Stimulated activated CD8-positive, alpha-beta memory T cell treated with anti-CD3 and anti-CD28 coated beads, Interleukin-7, amount 100 ng/mL, for 48 hours (primary cell): ENCODE data around the gene SIGLEC10.
A peak's percentile ranks its signal among the peaks of the same experiment; 100 is the strongest.

Source experiments
- DNase-seq, 2 donors: peaks; one replicate each; pipeline ENCODE4 v3.0.0-alpha.2; 2020; ENCODE audit warnings: low read depth in 1 of 2; ENCODE audit errors: extremely low read depth in 1 of 2

Gene SIGLEC10

DNA sequence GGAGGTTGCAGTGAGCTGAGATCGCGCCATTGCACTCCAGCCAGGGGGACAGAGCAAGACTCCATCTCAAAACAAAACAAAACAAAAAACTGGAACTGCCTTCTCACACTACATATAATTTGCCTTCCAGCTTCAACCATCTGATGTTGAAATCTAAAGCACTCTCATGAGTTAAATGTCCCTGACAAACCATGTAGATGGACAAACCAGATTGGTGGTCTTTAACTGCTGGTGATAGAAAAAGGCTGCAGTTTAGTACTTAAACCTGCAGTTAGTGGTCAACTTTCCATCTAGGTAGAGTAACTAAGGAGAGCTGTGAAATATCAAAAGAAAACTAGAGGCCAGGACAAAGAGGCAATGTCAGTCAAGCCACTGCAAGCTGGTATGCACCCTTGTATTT, 21.3 kb downstream of the SIGLEC10 start:
- DNase-seq = no peak

DNA sequence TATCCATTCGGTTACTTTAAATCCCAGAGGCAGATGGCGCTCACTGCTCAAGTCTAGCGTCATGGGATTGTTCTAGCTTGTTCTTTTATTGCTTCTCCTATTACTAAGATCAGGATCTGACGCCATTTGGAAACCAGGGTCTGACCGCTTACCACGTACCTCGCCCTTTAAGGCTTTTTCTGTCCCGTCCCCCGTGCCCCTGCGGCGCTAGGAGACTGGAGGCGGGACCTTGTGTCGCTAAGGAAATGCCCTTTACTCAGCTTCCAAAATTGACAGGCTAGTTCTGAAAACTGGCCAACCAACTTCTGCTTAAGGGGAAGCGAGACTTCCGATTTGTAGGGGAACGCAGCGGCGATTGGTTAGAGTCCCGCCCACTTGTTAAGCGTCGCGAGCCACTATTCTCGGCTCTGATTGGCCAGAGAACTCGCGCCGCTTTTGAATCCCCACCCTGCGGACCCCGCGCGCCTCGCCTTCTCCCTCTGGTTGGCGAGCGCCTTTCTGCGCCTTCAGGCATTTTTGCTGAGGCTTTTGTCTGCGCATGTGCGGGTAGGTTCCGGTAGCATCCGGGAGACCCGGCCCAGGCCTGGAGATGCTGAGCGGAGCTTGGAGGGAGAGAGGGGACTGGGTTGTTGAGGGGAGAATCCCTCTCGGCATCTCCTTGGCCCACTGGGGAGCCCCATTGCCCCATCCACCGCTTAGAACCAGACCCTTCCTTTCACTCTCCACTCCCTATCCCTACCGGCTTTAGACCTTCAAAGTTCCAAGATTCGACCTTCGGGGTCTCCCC, 23.2 kb downstream of the SIGLEC10 start:
- peak; percentile 91 to 98 for DNase-seq

DNA sequence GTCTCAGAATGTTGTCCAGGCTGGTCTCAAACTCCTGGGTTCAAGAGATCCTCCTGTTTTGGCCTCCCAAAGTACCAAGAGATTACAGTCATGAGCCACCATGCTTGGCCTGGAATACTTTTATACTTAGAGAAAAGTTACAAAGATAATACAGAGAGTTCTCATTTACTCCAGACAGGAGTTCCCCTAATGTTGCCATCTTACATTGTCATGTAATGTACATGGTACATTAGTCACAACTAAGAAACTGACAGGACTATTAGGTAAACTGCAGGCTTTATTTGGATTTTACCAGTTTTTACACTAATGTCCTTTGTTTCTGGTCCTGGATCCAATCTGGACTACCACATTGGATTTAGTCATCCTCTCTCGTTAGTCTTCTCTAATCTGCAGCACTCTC, 24.7 kb downstream of the SIGLEC10 start:
- DNase-seq = no peak

DNA sequence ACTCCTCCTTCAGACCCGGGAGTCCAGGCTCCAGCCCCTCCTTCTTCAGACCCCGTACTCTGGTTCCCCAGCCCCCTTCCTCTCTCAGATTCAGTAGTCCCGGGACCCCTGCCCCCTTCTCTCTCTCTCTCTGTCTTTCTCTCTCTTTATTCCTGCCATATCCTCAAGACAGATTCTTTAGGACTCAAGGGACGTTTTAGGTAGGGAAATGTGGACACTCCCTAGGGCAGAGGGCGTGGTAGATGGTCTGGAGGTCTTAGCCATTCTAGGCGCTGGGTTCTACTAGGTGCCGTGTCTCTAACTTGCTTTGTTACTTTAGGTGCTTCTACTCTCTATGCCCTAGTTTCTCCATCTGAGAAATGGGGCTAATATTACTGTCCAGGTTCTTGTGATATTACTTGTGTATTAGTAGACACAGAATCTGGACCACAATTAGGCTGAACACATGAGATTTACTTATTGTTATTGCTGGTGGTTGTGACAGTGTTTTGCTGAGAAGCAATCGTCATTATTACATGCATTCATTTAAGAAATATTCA, 26.3 kb downstream of the SIGLEC10 start:
- DNase-seq = no peak

DNA sequence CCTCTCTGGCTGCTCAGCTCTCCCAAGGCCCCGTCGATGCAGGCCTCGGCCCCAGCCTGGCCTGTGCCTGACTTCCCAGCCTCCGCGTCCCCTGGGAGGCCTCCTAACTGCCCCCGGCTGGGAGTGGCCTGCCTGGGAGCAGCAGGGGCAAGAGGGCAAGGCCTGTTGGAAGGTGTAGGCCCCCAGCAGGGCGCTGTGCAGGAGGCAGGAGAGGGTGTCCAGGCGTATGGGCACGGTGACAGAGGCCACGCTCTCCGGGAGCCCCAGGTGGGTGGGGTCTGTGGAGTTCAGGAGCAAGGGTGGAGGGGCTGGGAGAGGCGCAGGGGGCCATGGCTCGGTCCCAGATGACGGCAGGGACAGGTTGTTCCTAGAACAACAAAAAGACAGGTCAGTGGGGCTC, 28.3 kb downstream of the SIGLEC10 start:
- DNase-seq = no peak

DNA sequence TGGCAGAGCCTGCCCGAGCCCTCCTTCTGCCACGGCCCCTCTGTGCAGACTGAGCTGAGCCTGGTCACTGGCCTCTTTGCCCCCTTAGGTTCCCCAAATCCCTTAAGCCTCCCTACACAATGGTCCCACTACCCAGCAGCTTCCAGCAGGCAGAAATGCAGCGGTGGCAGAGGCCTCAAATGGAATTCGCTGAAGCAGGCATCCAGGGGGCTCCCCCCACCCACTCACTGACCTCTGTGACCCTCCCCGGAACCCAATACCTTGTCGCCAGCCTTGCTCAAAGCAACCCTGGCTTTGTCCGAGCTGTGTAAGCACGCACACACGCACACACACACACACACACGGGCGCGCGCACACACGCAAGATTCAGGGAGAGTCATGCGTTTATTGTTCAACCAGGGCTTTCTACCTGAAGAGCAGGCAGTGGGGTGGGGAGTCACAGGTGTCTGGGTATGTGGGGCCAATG, 29.5 kb downstream of the SIGLEC10 start, which contains the start of gene LIM2:
Gene LIM2, minus strand, starts transcription at position 51 of the 466 bp plus-strand sequence. CDS start 531 bp downstream, outside the sequence.
- no peak for DNase-seq

DNA sequence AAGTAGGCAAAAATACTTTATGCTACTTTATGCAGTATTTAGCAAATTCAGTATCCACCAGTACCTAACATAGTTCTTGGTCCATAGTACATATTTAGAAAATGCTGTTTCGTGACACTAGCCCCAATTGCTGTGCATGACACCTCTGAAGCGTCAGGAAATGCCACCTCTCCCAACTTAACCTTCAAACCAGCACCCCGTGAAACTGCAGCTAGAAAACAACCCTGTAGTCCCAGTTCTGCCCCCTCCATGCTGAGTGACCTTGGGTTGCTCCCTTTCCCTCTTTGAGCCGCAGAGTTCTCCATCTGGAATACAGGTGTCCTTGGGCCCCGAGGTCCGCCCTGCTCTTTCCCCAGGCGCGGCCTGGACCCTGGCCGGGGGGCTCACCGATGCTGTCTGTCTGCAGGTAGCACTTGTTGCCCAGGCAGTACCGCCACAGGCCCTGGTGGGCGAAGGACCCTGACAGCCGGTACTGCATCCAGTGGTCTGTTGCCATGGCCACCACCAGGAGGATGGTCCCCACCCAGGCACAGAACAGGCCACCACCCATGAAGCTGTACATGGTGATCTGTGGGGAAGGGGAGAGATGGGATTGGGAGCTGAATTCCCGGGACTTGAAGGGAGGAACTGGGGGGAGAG, 30.4 kb downstream of the SIGLEC10 start:
- no peak for DNase-seq

DNA sequence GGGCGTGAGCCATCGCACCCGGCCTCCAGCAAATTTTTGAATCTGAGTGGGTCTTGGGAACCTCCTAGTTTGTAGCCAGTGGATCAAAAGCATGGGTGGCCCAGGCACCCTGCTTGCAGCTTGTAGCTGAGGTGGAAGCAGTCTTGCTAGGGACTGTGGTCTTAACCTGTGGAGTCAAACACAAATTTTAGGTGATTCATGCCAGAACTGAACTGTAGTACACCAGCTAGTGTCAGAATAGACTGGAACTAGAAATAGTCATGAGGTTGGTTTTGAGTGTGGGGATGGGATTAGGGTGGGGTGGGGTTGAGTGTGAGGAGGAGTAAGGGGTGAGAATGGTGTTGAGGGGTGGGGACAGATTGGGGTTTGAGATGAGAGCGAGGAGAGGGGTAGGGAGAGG, 35.4 kb downstream of the SIGLEC10 start:
- DNase-seq = no peak

DNA sequence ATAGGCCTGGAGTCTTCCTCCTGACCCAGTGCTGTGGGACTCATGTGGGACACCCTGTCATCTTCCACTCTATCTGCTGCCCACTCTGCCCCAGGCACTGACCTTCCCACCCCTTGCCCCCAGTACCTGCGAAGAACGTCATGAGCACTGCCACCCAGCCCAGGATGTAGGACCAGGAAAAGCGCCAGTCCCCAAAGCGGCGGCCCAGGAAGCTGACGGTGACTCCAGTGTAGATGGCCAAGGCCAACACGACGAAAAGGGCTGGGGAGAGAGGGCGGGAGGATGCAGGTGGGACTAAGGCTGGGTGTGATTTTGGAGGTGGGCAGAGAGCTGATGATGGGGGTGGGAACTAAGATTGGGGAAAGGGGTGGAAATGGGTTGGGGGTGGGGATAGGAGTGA, 37.1 kb downstream of the SIGLEC10 start:
- no peak for DNase-seq

DNA sequence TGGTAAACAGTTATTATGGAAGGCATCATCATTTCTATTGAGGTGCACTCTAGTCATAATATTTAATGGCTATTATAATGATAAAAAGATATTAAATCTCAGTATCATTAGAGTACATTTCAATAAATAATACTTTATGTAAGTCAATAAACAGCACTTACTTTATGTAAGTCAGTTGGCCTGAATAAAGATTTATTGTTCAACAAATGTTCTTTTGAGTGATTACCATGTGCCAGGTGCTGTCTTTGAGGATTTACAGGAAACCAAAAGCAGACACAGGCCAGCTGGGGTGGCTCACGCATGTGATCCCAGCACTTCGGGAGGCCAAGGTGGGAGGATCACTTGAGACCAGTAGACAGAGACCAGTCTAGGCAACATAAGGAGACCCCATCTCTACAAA, 40.0 kb downstream of the SIGLEC10 start:
- no peak for DNase-seq

DNA sequence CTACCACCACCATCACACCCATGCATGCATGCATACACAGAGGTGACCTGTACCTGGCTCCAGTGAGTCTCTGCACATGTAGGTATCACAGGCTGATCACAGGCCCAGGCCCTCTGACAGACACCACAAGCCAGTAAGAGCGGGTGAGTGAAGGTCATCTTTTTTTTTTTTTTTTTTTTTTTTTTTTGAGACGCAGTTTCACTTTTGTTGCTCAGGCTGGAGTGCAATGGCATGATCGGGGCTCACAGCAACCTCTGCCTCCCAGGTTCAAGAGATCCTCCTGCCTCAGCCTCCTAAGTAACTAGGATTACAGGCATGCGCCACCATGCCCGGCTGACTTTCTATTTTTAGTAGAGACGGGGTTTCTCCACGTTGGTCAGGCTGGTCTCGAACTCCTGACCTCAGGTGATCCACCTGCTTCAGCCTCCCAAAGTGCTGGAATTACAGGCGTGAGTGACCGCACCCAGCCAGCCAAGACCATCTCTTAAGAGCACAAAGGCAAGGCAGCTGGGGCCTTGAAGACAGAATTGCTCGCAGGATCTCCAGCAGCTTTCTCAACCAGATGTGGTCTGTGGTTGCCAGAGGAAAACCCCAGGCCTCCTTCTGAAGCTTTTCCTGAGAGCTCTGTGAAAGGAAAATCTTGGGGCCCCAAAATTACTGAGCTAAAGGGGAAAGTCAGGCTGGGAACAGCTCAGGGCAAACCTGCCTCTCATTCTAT, 41.8 kb downstream of the SIGLEC10 start:
- DNase-seq = no peak

DNA sequence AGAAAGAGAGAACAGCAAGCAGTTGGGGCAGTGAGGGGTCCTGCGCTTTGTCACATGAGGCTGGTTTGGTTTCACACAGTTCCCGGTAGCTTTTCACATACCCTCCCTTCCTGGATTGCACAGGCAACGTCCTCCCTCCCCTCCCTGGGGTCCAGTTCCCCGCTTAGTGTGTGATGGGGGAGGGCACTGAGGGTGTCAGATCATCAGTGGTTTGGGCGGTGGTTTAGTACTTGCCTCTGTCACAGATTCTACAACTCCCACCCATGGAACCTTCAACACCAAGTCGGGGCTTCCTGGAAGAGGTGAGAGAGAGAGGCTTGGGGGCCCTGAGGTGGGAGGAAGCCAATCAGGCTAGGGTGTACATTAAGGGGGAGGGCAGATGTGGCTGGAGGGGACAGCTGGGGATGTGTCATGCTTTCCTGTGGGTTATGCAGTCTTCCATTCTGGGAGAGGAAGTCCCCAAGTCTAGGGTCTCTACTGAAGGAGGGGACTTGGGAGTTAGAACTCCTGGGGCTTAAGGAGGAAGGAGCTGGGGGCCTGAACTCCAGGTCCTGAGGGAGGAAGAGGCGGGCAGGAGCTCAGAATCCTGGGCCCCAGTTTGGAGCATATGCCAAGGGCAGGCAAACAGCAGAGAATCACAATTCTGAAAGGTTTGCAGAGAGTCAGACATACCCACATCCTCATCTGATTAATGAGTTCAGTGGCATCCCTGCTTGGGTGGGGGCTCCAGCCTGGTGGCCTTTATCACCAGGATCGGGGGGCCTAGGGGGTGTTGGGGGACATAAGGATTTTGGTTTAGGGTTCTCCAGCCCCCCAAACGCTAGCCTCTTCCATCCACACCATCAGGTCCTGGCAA, 44.6 kb downstream of the SIGLEC10 start, which contains the start of gene NKG7:
Gene NKG7, minus strand, starts transcription at position 6 of the 856 bp plus-strand sequence. CDS start 119 bp downstream, outside the sequence.
- DNase-seq = peak; percentile 83 to 94

DNA sequence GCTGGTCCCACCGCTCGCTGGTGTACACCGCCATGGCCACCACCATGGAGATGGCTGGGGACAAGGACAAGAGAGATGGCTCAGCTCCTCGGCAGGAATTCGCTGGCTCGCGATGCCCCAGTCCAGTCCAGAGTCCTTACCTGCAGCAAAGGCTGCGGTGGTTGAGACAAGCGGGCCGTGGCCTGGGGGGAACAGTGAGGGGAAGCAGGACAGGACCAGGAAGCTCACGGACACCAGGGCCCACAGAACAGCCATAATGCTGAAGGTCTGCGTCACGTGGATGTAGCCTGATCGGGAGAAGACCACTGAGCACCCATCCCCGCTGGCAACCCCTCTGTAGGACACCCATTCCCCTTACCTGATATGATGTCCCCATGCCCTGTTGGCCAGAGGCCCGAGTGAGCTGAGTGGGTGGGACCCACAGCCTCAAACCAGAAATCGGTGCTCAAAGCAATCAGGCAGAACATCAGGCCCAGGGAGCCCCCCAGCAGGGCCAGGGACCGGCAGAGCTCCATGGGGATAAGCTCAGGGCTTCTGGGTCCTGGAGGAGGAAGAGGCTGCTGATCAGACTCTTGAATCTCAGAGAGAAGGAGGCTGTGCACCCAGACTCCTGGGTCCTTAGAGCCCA, 45.3 kb downstream of the SIGLEC10 start:
- no peak for DNase-seq

DNA sequence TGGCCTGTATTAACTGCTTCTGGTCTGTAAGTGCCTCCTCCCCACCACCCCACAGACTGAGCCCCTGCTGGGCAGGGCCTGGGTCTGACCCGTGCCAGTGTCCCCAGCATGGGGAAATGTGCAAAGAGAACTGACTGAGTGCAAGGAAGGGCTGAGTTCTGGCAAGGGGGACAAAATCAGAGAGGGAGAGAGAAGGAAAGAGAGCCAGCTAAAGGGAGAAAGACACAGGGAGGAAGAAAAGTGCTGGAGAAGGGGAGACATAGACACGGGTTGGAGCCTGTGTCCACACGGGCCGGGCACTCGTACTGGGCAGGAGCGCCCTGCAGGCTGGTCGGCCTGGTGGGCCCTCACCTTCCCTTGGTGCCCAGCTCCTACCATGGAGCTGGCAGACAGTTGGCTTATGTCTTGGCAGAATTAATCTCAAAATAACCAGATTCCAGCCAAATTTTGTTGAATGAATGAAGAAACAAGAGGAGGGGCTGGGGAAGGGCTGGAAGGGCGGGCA, 46.2 kb downstream of the SIGLEC10 start:
- no peak for DNase-seq

DNA sequence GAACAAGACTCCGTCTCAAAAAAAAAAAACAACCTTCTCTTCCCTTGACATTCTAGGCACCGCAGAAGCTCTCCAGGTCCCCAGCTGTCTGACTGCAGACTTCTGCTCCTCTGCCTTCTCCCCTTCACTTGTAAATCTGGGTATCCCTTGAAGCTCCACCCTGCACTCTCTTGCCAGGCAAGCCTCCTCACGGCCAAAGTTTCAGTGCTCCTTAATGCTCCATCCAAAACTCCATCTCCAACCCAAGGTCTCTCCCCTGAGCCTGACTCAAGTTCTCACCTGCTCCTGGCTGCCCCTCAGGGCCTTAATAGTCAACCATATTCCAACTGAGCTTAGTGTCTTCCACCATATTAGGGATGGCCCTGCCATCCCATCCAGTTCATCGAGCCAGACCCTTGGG, 47.2 kb downstream of the SIGLEC10 start:
- no peak for DNase-seq

DNA sequence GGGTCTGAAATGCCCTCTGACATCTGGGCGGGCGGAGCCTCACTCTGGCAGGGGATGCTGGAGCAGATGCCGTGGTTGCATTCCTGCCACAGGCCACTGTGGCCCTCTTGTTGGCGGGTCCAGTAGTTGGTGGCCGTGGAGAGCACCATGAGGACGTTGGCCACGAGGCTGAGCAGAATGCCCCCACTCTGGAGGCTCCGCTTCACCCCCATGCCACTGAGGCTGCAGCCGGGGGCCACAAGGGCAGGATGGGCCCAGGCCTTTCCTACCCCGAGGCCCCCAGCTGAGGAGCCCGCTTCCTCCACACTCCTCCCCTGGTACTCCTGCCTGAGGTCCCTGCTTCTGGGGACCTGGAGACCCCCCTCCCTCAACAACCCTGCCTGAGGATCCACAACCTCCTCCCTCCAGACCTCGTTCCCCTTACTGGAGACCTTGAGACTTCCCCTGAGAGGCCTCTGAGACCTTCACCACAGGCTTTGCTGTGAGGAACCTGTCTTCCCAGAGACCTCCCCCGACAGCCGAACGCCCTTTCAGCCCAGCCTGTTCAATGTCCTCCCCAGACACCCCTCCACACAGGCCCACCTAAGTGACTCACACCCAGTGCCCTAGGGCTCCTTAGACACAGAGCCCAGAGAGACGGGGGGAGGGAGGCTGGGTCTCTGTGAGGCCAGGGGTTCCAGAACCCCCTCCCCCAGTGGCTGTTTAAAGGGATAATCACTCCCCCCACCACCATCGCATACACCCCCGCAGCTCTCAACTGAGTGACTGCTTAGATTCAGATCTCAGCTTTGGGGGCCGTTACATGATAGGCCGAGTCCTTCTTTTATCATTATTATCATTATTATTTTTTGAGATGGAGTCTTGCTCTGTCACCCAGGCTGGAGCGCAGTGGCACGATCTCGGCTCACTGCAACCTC, 48.8 kb downstream of the SIGLEC10 start, which contains the start of gene CLDND2:
Gene CLDND2, minus strand, starts transcription at position 638 of the 917 bp plus-strand sequence. Its CDS starts 426 bp downstream, at position 212.
- no peak for DNase-seq

DNA sequence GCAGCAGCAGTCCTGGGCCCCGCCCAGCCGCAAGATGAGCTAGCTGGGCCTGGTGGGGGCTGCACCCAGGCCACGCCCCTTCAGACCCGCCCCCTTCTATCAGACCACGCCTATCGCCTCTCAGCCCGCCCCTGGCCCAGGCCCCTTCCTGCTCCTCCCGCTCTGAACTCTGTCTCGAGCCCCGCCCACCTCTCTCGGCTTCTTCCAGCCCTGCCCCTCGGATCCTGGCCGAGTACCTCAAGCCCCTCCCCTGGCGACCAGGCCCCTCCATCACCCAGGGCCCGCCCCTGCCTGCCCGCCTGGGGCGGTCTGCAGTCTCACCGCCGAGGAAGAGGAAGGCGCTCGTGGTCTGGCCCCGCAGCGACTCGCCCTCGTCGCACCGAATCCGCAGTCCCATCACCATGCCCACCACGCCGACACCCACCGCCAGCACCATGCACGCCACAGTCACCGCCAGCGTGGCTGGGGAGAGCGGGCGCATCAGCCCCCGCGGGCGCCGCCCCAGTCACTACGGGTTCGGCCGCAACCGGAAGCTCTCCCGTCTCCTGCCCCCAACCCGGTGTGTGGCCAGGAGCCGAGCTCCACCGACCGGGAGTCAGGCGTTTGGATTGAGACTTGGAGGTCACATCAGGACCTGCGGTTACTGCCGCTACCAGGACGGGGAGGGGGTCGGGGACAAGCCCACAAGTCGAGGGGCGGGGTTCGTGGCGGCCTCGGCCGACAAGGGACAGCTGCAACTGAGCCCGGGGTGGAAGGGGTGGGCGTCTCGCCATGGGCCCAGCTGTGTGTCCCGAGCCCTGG, 49.7 kb downstream of the SIGLEC10 start:
- peak; percentile 98 to 99 for DNase-seq

DNA sequence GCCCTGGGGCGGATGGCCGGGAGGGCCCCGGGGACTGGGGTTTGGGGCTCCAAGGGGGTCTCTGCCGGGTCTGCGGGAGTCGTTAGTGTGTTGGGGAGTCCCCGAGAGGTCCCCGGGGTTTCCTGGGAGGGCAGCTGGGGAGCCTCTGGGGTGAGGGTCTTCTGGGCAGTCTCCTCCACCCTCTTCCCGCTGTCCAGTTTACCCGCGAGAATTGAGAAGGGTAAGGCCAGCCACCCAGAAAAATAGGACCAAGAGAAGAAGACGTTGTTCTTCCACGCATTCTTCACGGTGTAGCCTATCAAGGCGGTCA, 50.2 kb downstream of the SIGLEC10 start:
- DNase-seq = no peak
